Activated T-helper 1 cell treated with anti-CD3 and anti-CD28 coated beads, Interleukin-12 subunit alpha, Interleukin-12 subunit beta, Interleukin-2, Interleukin-4 antibody, amounts not matched to agents 30 ng/mL and 10 ng/mL and 1 ng/mL, durations not matched to agents 14 hours and 24 hours and 36 hours (primary cell): ENCODE results near the gene CDHR5. TPM values are rescaled to one million over a fixed set of nuclear protein-coding genes. Genes with fewer than 3 reads are reported as not detected.
A peak's percentile ranks its signal among the peaks of the same experiment; 100 is the strongest.

Source experiments
- DNase-seq: peaks from one replicate; pipeline ENCODE4 v3.0.0; 2021; ENCODE audit warnings: low spot score
- H3K27ac Mint-ChIP-seq: one replicate; pipeline ENCODE4 v1.8.0; 2021; ENCODE audit warnings: mild to moderate bottlenecking, mixed read lengths
- H3K27me3 Mint-ChIP-seq: one replicate; pipeline ENCODE4 v1.8.0; 2022; ENCODE audit warnings: mild to moderate bottlenecking, moderate library complexity, mixed read lengths; ENCODE audit not compliant: insufficient read depth
- H3K36me3 Mint-ChIP-seq: one replicate; pipeline ENCODE4 v1.8.0; 2021; ENCODE audit warnings: low read depth, mixed read lengths
- H3K4me1 Mint-ChIP-seq: one replicate; pipeline ENCODE4 v1.8.0; 2021; ENCODE audit warnings: low read depth, mixed read lengths
- H3K4me3 Mint-ChIP-seq: one replicate; pipeline ENCODE4 v1.8.0; 2021; ENCODE audit warnings: mild to moderate bottlenecking, moderate library complexity, mixed read lengths
- H3K9me3 Mint-ChIP-seq: one replicate; pipeline ENCODE4 v1.8.0; 2021; ENCODE audit warnings: mixed read lengths
- intact Hi-C: fragments of 100-400 bp; cut with micrococcal nuclease; formaldehyde crosslinking; loops from one replicate; pipeline ENCODE4 v1.15.1; 2024
- total RNA-seq: library from RNA; stranded (reverse); gene quantifications from 2 replicates; pipeline ENCODE4 v1.2.3, GENCODE V29; 2022

Gene CDHR5
- total RNA-seq, 1 donor from 2014 or later, result not detected

DNA sequence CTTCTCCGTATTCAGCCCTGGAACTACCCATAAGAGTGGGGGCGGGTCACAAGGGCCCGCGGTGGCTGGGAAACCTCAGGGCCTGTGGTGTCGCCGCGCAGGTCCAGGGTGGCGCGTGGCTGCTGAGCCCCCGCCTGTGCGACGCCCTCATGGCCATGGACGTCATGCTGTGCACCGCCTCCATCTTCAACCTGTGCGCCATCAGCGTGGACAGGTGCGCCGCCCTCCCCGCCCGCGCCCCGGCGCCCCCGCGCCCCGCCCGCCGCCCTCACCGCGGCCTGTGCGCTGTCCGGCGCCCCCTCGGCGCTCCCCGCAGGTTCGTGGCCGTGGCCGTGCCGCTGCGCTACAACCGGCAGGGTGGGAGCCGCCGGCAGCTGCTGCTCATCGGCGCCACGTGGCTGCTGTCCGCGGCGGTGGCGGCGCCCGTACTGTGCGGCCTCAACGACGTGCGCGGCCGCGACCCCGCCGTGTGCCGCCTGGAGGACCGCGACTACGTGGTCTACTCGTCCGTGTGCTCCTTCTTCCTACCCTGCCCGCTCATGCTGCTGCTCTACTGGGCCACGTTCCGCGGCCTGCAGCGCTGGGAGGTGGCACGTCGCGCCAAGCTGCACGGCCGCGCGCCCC, 14.7 kb upstream of the CDHR5 start:
- no peaks in the 10 kb centered on the region for H3K4me1 Mint-ChIP-seq
- peaks cover 2% of the 10 kb centered on the region for H3K36me3 Mint-ChIP-seq
- no peak for DNase-seq
- H3K27me3 Mint-ChIP-seq, result peaks cover 19% of the 10 kb centered on the region
- intact Hi-C loops, result no loop called here
- H3K4me3 Mint-ChIP-seq, result no peak overlapping the region
- no peak overlapping the region for H3K27ac Mint-ChIP-seq
- no peaks in the 10 kb centered on the region for H3K9me3 Mint-ChIP-seq

GRCh38 chr11:638631-639331, 14.0 kb upstream of the CDHR5 start:
- H3K36me3 Mint-ChIP-seq, result peaks cover 2% of the 10 kb centered on the region
- H3K4me1 Mint-ChIP-seq, result no peaks in the 10 kb centered on the region
- DNase-seq, result no peak
- peak overlapping the region; percentile 52 for H3K27ac Mint-ChIP-seq
- H3K27me3 Mint-ChIP-seq, result peaks cover 20% of the 10 kb centered on the region
- H3K4me3 Mint-ChIP-seq, result no peak overlapping the region
- H3K9me3 Mint-ChIP-seq, result no peaks in the 10 kb centered on the region
- intact Hi-C loops, result no loop called here

- Mint-ChIP-seq H3K36me3 (peaks cover 2% of the 10 kb centered on the region), H3K27ac (no peak overlapping the region), H3K27me3 (peaks cover 20% of the 10 kb centered on the region), H3K4me3 (peak overlapping the region; percentile 19), H3K9me3 (no peaks in the 10 kb centered on the region), H3K4me1 (no peaks in the 10 kb centered on the region)
- no peak for DNase-seq
- intact Hi-C loops, result no loop called here
Observed at GRCh38 chr11:637593-638521, 13.1 kb upstream of the CDHR5 start.

DNA sequence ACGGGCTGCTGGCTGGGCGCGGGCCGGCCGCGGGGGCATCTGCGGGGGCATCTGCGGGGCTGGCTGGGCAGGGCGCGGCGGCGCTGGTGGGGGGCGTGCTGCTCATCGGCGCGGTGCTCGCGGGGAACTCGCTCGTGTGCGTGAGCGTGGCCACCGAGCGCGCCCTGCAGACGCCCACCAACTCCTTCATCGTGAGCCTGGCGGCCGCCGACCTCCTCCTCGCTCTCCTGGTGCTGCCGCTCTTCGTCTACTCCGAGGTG, 12.5 kb upstream of the CDHR5 start:
- intact Hi-C loops, result no loop called here
- no peak for DNase-seq
- Mint-ChIP-seq H3K27ac (no peak overlapping the region), H3K36me3 (peaks cover 2% of the 10 kb centered on the region), H3K4me3 (no peak overlapping the region), H3K4me1 (no peaks in the 10 kb centered on the region), H3K27me3 (peaks cover 20% of the 10 kb centered on the region), H3K9me3 (no peaks in the 10 kb centered on the region)

GRCh38 chr11:636511-637332, 12.0 kb upstream of the CDHR5 start, which contains the start of gene DRD4:
Gene DRD4, plus strand, starts transcription at chr11:637269. Its CDS starts 36 bp downstream, at chr11:637305.
- H3K36me3 Mint-ChIP-seq, result peaks cover 2% of the 10 kb centered on the region
- no peak for DNase-seq
- peak within 1 kb of the TSS; percentile 19 for H3K4me3 Mint-ChIP-seq
- intact Hi-C loops, result no loop called here
- peaks cover 20% of the 10 kb centered on the region for H3K27me3 Mint-ChIP-seq
- H3K4me1 Mint-ChIP-seq, result no peaks in the 10 kb centered on the region
- no peak within 1 kb of the TSS for H3K27ac Mint-ChIP-seq
- no peaks in the 10 kb centered on the region for H3K9me3 Mint-ChIP-seq

GRCh38 chr11:635945-636510, 11.3 kb upstream of the CDHR5 start:
- Mint-ChIP-seq H3K9me3 (no peaks in the 10 kb centered on the region), H3K27me3 (peaks cover 20% of the 10 kb centered on the region), H3K36me3 (peaks cover 2% of the 10 kb centered on the region), H3K4me3 (no peak overlapping the region), H3K4me1 (no peaks in the 10 kb centered on the region), H3K27ac (no peak overlapping the region)
- intact Hi-C loops, result no loop called here
- DNase-seq, result no peak

DNA sequence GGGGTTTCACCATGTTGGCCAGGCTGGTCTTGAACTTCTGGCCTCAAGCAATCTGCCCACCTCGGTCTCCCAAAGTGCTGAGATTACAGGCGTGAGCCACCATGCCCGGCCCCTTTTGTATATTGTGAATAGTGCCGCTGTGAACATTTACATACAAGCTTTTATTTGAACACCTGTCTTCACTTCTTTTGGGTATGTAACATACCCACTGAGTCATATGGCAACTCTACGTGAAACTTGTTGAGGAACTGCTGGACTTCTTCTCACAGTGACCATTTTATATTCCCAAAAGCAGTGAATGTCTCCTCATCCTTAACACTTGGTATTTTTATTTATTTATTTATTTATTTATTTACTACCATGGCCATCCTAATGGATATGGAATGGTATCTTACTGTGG, 6.1 kb upstream of the CDHR5 start:
- Mint-ChIP-seq H3K9me3 (no peaks in the 10 kb centered on the region), H3K4me3 (no peak overlapping the region), H3K36me3 (peaks cover 10% of the 10 kb centered on the region), H3K27ac (no peak overlapping the region), H3K4me1 (peaks cover 20% of the 10 kb centered on the region), H3K27me3 (peaks cover 17% of the 10 kb centered on the region)
- DNase-seq, result no peak
- intact Hi-C loops, result no loop called here

DNA sequence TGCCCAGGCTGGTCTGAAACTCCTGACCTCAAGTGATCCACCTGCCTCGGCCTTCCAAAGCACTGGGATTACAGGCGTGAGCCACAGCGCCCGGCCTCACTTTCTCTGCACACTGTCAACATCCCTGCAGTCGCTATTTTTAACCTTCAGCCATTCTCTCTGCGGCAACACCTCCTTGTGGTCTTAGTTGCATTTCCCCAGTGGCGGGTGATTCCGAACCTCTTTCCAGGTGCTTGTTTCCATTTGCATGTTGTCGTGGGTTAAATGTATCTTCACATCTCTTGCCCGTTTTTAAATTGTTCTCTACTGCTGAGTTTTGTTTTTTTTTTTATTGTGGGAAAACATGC, 4.5 kb upstream of the CDHR5 start:
- H3K27me3 Mint-ChIP-seq, result peaks cover 20% of the 10 kb centered on the region
- no peak for DNase-seq
- peak overlapping the region; percentile 4 for H3K27ac Mint-ChIP-seq
- peaks cover 10% of the 10 kb centered on the region for H3K36me3 Mint-ChIP-seq
- intact Hi-C loops, result no loop called here
- peaks cover 20% of the 10 kb centered on the region for H3K4me1 Mint-ChIP-seq
- H3K4me3 Mint-ChIP-seq, result peak overlapping the region; percentile 2
- H3K9me3 Mint-ChIP-seq, result no peaks in the 10 kb centered on the region

GRCh38 chr11:628056-628455, 3.3 kb upstream of the CDHR5 start:
- Mint-ChIP-seq H3K36me3 (peaks cover 10% of the 10 kb centered on the region), H3K4me3 (no peak overlapping the region), H3K4me1 (peaks cover 20% of the 10 kb centered on the region), H3K27me3 (peaks cover 20% of the 10 kb centered on the region), H3K9me3 (no peaks in the 10 kb centered on the region), H3K27ac (peak overlapping the region; percentile 74)
- intact Hi-C loops, result loop anchor here (1.0 kb wide), 1 partner anchor 12 kb away; no protein-coding TSS in a partner anchor
- DNase-seq, result no peak

- Mint-ChIP-seq H3K36me3 (peaks cover 10% of the 10 kb centered on the region), H3K4me3 (no peak overlapping the region), H3K4me1 (peaks cover 20% of the 10 kb centered on the region), H3K9me3 (no peaks in the 10 kb centered on the region), H3K27me3 (peaks cover 20% of the 10 kb centered on the region), H3K27ac (no peak overlapping the region)
- DNase-seq, result no peak
- intact Hi-C loops, result no loop called here
Observed at GRCh38 chr11:627308-627576, 2.5 kb upstream of the CDHR5 start.

GRCh38 chr11:626475-627307, 1.9 kb upstream of the CDHR5 start, which contains the start of gene SCT:
Gene SCT, minus strand, starts transcription at chr11:627181. Its CDS starts 38 bp downstream, at chr11:627143.
- peaks cover 10% of the 10 kb centered on the region for H3K36me3 Mint-ChIP-seq
- H3K27ac Mint-ChIP-seq, result peak within 1 kb of the TSS; percentile 74
- intact Hi-C loops, result no loop called here
- no peak for DNase-seq
- peaks cover 20% of the 10 kb centered on the region for H3K4me1 Mint-ChIP-seq
- peaks cover 20% of the 10 kb centered on the region for H3K27me3 Mint-ChIP-seq
- H3K9me3 Mint-ChIP-seq, result no peaks in the 10 kb centered on the region
- no peak within 1 kb of the TSS for H3K4me3 Mint-ChIP-seq
